Neural cell (in vitro differentiated cells): ENCODE data around the gene OTOR.

Experiments used
- CTCF ChIP-seq: fragments of 450-650 bp; IDR thresholded peaks from 2 replicates; pipeline ENCODE4 v1.5.1; 2014; ENCODE audit warnings: antibody characterized with exemption, mild to moderate bottlenecking, moderate library complexity; ENCODE audit not compliant: poor library complexity, severe bottlenecking
- EP300 ChIP-seq: fragments of 450-650 bp; conservative IDR thresholded peaks from 2 replicates; pipeline ENCODE4 v1.6.1; 2014; ENCODE audit warnings: antibody characterized with exemption, mild to moderate bottlenecking, moderate library complexity; ENCODE audit not compliant: poor library complexity, severe bottlenecking
- EZH2 ChIP-seq: fragments of 200-600, 300-800 bp; shearing (Covaris generic), sonication (generic); IDR thresholded peaks from 2 replicates; pipeline ENCODE4 v1.6.1; 2014; ENCODE audit warnings: antibody characterized with exemption, low read length, borderline replicate concordance, mild to moderate bottlenecking; ENCODE audit not compliant: insufficient read depth, poor library complexity, severe bottlenecking
- POLR2AphosphoS5 ChIP-seq: IDR thresholded peaks from 2 replicates; pipeline ENCODE4 v1.6.1; 2012
- REST ChIP-seq: IDR thresholded peaks from 2 replicates; pipeline ENCODE4 v1.6.1; 2012; ENCODE audit warnings: borderline replicate concordance

- TF ChIP-seq CTCF: no peak
- TF ChIP-seq EZH2: no peak
- no peak for TF ChIP-seq EP300
- no peak for TF ChIP-seq REST
- no peak for TF ChIP-seq POLR2AphosphoS5
Observed at GRCh38 chr20:16711661-16712258, 36.4 kb upstream of the OTOR start.
